ENCODE measurements around the gene MFSD8.
"Not testable (repeated sequence)": the region's sequence is repeated elsewhere in the genome, so short reads cannot be mapped to it uniquely, and the experiment has no call there.

MFSD8 gene

GRCh38 chr4:127920521-127920920 is 44.5 kb downstream of the MFSD8 start:
- H3K27me3 ChIP-seq, result no peaks in the 10 kb centered on the region
- no peak for TF ChIP-seq CTCF (IDR thresholded peaks at IDR 0.05)
- no peak overlapping the region for H3K4me3 ChIP-seq (ENCODE audit: low read depth in 1 of 2, low read length in 1 of 2)
- no peak overlapping the region for H3K27ac ChIP-seq
- no peaks in the 10 kb centered on the region for H3K9me3 ChIP-seq
- H3K36me3 ChIP-seq, result peaks cover 51% of the 10 kb centered on the region
- no peaks in the 10 kb centered on the region for H3K4me1 ChIP-seq (ENCODE audit: control insufficient read depth in 1 of 2, insufficient read depth in 1 of 2, low read depth in 1 of 2, low read length in 1 of 2)

- Histone ChIP-seq H3K9me3 (no peaks in the 10 kb centered on the region), H3K36me3 (peaks cover 51% of the 10 kb centered on the region), H3K27me3 (no peaks in the 10 kb centered on the region), H3K4me3 (ENCODE audit: low read depth in 1 of 2, low read length in 1 of 2) (no peak overlapping the region), H3K4me1 (ENCODE audit: control insufficient read depth in 1 of 2, insufficient read depth in 1 of 2, low read depth in 1 of 2, low read length in 1 of 2) (no peaks in the 10 kb centered on the region), H3K27ac (no peak overlapping the region)
- no peak for TF ChIP-seq CTCF (IDR thresholded peaks at IDR 0.05)
Measured at GRCh38 chr4:127917151-127917550, 47.8 kb downstream of the MFSD8 start.

- Histone ChIP-seq H3K4me1 (ENCODE audit: control insufficient read depth in 1 of 2, insufficient read depth in 1 of 2, low read depth in 1 of 2, low read length in 1 of 2) (no peaks in the 10 kb centered on the region), H3K4me3 (ENCODE audit: low read depth in 1 of 2, low read length in 1 of 2) (no peak overlapping the region), H3K9me3 (no peaks in the 10 kb centered on the region), H3K36me3 (peaks cover 49% of the 10 kb centered on the region), H3K27ac (no peak overlapping the region), H3K27me3 (no peaks in the 10 kb centered on the region)
- TF ChIP-seq CTCF (IDR thresholded peaks at IDR 0.05), result no peak
Measured at GRCh38 chr4:127916512-127916911, 48.5 kb downstream of the MFSD8 start.

- no peak for TF ChIP-seq CTCF (IDR thresholded peaks at IDR 0.05)
- H3K4me3 ChIP-seq (ENCODE audit: low read depth in 1 of 2, low read length in 1 of 2), result no peak overlapping the region
- H3K9me3 ChIP-seq, result no peaks in the 10 kb centered on the region
- no peaks in the 10 kb centered on the region for H3K36me3 ChIP-seq
- no peak overlapping the region for H3K27ac ChIP-seq
- H3K4me1 ChIP-seq (ENCODE audit: control insufficient read depth in 1 of 2, insufficient read depth in 1 of 2, low read depth in 1 of 2, low read length in 1 of 2), result no peaks in the 10 kb centered on the region
- H3K27me3 ChIP-seq, result no peaks in the 10 kb centered on the region
Measured at GRCh38 chr4:127905029-127905428, 59.9 kb downstream of the MFSD8 start.

- not testable (repeated sequence) for H3K27ac ChIP-seq; H3K27me3 ChIP-seq; H3K36me3 ChIP-seq; H3K4me3 ChIP-seq (ENCODE audit: low read depth in 1 of 2, low read length in 1 of 2); H3K4me1 ChIP-seq (ENCODE audit: control insufficient read depth in 1 of 2, insufficient read depth in 1 of 2, low read depth in 1 of 2, low read length in 1 of 2); H3K9me3 ChIP-seq
Measured at GRCh38 chr4:127899682-127900081, 65.3 kb downstream of the MFSD8 start.

- TF ChIP-seq CTCF (IDR thresholded peaks at IDR 0.05), result no peak
- no peaks in the 10 kb centered on the region for H3K27me3 ChIP-seq
- H3K4me3 ChIP-seq (ENCODE audit: low read depth in 1 of 2, low read length in 1 of 2), result no peak overlapping the region
- peaks cover 36% of the 10 kb centered on the region for H3K36me3 ChIP-seq
- no peak overlapping the region for H3K27ac ChIP-seq
- H3K9me3 ChIP-seq, result no peaks in the 10 kb centered on the region
- no peaks in the 10 kb centered on the region for H3K4me1 ChIP-seq (ENCODE audit: control insufficient read depth in 1 of 2, insufficient read depth in 1 of 2, low read depth in 1 of 2, low read length in 1 of 2)
Measured at GRCh38 chr4:127896528-127896927, 68.4 kb downstream of the MFSD8 start.
